HG02884 (cell line): ENCODE data around the gene DLG5.

Source experiments
- ATAC-seq: cut with Tn5 transposase; IDR thresholded peaks from one replicate; pipeline ENCODE4 v1.9.1; 2021; ENCODE audit warnings: mild to moderate bottlenecking, moderate library complexity; ENCODE audit not compliant: unreplicated experiment

DLG5 gene, protein sequence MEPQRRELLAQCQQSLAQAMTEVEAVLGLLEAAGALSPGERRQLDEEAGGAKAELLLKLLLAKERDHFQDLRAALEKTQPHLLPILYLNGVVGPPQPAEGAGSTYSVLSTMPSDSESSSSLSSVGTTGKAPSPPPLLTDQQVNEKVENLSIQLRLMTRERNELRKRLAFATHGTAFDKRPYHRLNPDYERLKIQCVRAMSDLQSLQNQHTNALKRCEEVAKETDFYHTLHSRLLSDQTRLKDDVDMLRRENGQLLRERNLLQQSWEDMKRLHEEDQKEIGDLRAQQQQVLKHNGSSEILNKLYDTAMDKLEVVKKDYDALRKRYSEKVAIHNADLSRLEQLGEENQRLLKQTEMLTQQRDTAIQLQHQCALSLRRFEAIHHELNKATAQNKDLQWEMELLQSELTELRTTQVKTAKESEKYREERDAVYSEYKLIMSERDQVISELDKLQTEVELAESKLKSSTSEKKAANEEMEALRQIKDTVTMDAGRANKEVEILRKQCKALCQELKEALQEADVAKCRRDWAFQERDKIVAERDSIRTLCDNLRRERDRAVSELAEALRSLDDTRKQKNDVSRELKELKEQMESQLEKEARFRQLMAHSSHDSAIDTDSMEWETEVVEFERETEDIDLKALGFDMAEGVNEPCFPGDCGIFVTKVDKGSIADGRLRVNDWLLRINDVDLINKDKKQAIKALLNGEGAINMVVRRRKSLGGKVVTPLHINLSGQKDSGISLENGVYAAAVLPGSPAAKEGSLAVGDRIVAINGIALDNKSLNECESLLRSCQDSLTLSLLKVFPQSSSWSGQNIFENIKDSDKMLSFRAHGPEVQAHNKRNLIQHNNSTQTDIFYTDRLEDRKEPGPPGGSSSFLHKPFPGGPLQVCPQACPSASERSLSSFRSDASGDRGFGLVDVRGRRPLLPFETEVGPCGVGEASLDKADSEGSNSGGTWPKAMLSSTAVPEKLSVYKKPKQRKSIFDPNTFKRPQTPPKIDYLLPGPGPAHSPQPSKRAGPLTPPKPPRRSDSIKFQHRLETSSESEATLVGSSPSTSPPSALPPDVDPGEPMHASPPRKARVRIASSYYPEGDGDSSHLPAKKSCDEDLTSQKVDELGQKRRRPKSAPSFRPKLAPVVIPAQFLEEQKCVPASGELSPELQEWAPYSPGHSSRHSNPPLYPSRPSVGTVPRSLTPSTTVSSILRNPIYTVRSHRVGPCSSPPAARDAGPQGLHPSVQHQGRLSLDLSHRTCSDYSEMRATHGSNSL (N-terminal part only)

DNA sequence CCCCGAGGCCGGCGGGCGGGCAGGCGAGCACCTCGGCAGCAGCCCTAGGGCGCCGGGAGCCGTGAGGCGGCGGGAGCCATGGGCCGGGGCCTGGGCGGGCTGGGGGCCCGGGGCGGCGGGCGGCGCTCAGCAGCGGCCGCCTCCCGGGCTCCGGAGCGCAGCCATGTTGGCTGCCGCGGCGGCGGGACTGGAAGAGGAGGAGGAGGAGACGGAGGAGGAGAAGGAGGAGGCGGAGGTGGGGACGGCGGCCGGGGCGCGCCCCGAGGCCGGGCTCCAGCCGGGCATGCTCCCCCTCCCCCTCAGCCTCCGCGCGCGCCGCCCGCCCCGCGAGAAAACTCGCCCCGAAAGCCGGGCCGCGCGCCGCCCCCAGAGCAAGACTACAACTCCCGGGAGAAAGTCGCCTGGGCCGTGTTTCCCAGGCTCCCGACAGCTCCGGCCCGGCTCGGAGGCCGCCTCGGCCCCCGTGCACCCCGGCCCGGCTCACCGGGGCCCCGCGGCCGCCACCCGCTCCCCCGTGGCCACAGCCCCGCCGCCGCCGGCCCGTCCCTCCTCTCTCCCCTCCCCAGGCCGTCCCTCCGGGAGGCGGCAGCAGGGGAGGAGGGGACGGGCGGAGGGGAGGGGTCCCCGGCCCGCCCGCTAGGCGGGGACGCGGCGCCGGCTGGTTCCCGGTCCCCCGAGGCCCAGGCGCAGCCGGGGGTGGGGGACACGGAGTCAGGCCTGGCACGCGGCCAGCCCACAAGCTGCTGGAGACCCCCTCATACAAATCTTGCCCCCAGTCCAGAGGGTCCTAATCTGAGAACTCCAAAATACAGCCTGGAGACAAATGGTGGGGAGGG, at the start of gene DLG5:
Gene DLG5 (minus strand): TSS at position 190 of the 836 bp plus-strand sequence. CDS start 235 bp downstream, outside the sequence.
- ATAC-seq: peak; percentile 44

GRCh38 chr10:77975086-77975666, 48.6 kb upstream of the DLG5 start:
- no peak for ATAC-seq

DNA sequence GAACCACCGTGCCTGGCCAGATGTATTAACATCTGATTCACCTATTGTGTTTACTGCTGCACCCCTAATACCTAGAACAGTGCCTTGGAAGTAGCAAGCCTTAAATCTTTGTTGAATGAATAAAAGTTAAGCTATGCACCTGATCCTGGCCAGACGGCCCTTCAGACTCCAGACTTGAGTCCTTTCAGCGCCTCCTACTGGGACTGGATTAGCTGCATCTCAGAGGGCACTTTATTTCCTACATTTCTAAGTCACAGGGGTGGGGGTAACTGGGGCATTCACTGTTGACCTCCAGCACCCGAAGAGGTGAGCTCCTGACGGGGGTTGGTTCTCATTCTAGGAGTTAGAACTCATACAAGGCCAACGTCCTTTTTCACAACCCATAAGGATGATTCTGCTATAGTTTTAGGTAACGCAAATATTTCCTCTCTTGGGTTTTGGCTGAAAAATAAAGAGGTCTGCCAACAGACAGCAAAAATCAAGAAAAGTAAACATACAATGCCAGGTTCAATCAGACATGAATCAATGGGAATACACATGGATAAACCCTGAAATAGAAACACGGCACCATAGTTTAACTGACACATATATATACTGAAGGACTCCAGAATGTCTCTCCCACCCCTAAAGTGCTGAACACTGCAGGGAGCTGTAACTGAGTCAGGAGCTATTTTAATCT, 48.0 kb upstream of the DLG5 start:
- ATAC-seq: no peak

DNA sequence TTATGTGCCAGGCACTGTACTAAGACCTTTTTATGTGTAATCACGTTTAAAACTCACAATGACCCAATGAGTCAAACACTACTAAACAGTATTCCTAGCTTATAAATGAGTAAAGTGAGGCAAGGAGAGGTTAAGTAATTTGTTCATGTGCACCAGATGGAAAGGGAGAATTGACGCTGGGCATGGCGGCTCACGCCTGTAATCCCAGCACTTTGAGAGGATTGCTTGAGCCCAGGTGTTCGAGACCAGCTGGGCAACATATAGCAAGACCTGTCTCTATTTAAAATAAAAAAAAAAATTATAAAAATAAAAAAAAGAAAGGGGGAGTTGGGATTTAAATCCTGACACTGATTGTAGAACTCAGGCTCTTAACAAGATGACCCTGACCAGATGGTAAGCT, 46.7 kb upstream of the DLG5 start:
- no peak for ATAC-seq

- ATAC-seq: no peak
These were observed 45.6 kb upstream of the DLG5 start for GRCh38 chr10:77972148-77972547.

DNA sequence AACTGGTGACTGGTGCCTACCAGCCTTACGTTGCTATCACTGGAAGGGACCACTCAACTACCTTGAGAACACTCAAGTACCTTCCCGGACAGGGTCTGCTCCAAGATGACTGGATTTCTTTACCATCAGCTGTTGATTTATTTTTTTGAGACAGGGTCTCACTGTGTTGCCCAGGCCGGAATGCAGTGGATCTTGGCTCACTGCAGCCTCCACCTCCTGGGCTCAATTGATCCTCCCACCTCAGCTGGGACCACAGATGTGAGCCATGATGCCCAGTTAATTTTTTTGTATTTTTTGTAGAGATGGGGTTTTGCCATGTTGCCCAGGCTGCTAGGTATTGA, 45.2 kb upstream of the DLG5 start:
- no peak for ATAC-seq

GRCh38 chr10:77970869-77971803, 44.6 kb upstream of the DLG5 start:
- ATAC-seq: no peak

DNA sequence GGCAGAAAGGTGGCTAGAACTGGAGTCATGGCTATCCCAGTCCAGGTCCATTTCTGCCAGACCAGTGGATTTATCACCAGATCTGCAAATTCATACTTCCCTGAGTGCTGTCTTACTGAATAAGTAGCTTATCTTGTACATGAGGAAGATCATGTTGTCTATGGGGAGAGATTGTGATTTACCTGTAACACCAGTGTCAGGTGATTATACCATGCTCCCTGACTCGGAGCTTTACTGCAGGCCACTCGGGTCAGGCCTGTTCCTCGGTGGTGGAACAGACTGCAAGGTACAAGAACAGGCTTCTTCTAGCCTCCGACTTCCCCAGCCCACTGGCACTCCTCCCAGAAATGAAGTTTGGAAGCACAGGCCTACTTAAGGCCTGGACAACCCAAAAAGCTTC, 42.6 kb upstream of the DLG5 start:
- no peak for ATAC-seq

DNA sequence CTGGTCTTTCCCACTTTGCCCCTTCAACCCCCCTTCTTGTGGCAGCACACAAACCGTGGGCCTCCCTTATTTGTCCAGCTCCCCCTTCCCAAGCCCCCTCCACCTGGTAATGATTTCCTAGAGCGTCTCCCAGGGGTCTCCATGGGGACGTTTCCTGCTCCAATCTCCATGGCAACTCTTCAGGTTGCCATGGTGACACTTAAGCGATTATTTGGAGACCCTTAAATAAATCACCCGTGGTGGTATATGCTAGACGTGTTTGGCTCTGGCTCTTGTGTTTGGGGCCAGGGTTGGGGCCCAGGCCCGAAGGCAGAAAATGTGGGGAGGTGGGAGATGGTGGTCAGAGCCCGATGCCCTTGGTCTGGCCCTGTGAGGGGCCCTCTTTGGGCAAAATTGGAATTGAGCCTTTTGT, 41.1 kb upstream of the DLG5 start:
- no peak for ATAC-seq

DNA sequence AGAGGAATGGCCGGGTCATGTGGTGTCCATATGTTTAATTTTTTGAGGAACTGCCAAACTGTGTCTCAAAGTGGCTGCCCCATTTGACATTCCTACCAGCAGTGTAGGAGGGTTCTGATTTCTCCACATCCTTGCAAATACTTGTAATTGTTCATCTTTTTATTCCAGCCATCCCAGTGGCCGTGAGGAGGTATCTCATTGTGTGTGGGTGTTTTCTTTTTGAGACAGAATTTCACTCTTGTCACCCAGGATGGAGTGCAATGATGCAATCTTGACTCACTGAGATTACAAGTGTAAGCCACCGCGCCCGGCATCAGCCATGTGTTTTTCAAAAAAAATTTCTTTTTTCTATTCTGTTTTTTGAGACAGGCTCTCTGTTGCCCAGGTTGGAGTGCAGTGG, 38.7 kb upstream of the DLG5 start:
- no peak for ATAC-seq

DNA sequence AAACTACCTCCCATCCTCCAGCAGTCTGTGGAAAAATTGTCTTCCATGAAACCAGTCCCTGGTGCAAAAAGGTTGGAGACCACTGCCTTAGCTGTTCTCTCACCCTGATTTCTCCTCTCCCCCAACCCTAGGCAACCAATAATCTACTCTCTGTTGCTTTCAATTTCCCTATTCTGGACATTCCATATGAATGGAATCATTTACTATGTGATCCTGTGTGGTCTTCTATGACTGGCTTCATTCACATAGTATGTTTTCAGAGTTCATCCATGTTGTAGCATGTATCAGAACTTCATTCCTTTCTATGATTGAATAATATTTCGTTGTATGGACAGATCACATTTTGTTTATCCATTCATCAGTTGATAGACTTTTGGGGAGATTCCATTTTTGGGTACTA, 38.3 kb upstream of the DLG5 start:
- ATAC-seq: no peak

DNA sequence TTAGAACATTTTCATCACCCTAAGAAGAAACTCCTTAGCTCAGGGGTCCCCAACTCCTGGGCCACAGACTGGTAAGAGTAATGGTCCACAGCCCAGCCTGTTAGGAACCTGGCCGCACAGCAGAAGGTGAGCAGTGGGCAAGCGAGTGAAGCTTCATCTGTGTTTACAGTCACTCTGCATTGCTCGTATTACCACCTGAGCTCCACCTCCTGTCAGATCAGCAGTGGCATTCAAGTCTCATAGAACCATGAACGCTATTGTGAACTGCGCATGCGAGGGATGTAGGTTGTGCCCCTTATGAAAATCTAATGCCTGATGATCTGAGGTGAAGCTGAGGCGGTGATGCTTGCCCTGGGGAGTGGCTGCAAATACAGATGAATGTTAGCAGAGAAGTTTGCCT, 37.3 kb upstream of the DLG5 start:
- ATAC-seq: no peak

DNA sequence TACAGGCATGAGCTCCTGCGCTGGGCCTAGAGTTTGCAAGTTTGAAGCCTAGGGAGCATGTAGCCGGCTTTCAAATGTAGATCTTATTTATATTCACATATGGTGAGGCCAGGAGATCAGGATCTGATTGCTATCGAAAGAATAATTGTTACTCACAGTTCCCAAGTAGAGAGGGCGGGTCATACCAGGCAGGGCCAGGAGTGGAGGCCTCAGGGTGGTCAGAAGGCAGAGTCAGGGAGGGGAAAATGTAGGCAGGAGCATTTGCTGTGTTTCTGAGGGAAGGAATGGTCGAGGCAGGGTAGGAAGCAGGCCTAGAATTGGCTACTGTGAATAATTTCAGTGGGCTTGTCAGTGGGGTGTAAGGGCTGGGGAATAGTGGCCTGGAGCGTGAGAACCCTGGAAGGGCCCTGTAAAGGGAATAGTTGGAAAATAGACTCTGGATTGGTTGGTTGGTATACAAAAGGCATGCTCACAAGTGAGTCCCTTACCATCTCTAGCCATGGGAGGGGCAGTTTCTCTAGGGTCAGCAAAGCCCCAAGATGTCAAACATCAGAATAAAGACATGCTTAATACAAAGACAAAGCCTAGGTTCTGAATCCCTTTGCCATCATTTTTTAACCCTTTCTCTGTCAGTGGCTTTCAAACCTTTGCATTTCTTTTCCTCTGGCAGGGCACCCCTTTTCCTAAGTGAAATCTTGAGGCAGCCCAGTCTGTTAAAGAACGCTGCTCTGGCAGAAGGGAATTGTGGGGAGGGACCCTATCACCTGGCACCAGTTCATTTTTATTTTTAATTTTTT, 36.0 kb upstream of the DLG5 start:
- ATAC-seq: no peak

DNA sequence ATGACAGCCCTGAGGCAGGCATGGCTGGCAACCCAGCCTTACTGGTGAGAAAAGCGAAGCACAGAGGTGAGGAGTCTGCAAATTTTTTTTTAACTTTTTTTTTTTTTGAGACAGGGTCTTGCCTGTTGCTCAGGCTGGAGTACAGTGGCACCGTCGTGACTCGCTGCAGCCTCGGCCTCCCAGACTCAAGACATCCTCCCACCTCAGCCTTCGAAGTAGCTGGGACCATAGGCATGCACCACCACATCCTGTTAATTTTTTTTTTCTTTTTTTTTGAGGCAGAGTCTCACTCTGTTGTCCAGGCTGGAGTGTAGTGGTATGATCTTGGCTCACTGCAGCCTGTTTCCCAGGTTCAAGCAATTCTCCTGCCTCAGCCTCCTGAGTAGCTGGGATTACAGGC, 35.1 kb upstream of the DLG5 start:
- ATAC-seq: no peak

- no peak for ATAC-seq
These were observed 34.3 kb upstream of the DLG5 start for GRCh38 chr10:77960829-77961329.

DNA sequence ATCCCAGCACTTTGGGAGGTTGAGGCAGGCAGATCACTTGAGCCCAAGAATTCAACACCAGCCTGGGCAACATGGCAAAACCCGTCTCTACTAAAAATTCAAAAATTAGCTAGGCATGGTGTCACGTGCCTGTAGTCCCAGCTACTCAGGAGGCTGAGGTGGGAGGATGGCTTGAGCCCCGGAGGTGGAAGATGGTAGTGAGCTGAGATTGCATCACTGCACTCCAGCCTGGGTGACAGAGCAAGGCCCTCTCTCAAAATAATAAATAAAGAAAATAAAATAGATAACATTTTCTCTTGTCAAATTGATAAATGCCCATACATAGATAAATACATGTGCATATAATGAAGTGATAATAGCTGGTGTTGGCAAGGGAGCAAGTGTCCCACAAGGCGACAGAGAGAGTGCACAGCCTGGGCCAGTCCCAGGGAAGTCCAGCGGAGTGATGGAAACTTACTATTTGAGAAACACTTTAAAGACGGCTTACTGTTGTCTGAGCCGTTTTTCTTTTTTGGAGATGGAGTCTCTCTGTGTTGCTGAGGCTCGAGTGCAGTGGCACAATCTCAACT, 33.4 kb upstream of the DLG5 start:
- ATAC-seq: no peak

DNA sequence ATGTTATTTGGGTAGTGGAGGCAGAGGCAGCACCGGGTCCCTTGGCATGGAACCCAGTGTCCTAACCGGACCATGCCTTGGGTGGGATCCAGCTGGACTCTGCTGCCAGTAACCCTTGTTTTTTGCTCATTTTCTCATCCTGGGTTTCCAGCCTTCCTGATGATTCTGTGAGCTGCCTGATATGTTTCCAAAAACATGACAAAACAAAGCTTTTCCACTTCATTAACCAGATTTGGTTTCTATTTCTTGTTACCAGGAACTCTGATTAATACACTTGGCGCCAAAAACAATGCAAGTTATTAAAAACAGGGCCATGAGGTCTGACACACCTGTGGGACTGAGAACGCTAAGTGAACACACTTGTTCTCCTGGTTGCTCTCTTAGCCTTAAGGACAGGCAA, 32.8 kb upstream of the DLG5 start:
- ATAC-seq: no peak
